Right cardiac atrium (tissue), 5 donors: ENCODE measurements around the gene LCN15. TPM values are rescaled to one million over a fixed set of nuclear protein-coding genes. Genes with fewer than 3 reads are reported as not detected.
"Not testable (repeated sequence)": the region's sequence is repeated elsewhere in the genome, so short reads cannot be mapped to it uniquely, and the experiment has no call there.

Experiments
- ATAC-seq, 2 donors: fragments of 200-7000 bp; cut with Tn5 transposase; one replicate each; pipeline versions ENCODE4 v1.8.0 to v1.9.1; 2020; ENCODE audit warnings: moderate library complexity in 2 of 2, mild to moderate bottlenecking in 1 of 2
- DNase-seq, 3 donors: peaks; one replicate each; pipeline ENCODE4 v3.0.0-alpha.2; 2020
- H3K27ac ChIP-seq: one replicate; pipeline ENCODE4 v1.5.1; 2013; ENCODE audit warnings: mild to moderate bottlenecking, low read length, control low read depth, moderate library complexity
- H3K27me3 ChIP-seq: one replicate; pipeline ENCODE4 v1.6.1; 2013; ENCODE audit not compliant: control insufficient read depth, insufficient read depth
- H3K4me1 ChIP-seq: one replicate; pipeline ENCODE4 v1.6.1; 2013; ENCODE audit warnings: low read length; ENCODE audit not compliant: control insufficient read depth, insufficient read depth
- H3K4me3 ChIP-seq: one replicate; pipeline ENCODE4 v1.5.1; 2013; ENCODE audit warnings: low read length, control low read depth
- H3K9me3 ChIP-seq: one replicate; pipeline ENCODE4 v1.6.1; 2013; ENCODE audit warnings: low read length; ENCODE audit not compliant: control insufficient read depth
- WGBS: extraction: QIAGEN DNeasy Blood & Tissue Kit; methylation state at CpG from one replicate; pipeline ENCODE4 v1.1.7; 2013; 5-methylcytosine and 5-hydroxymethylcytosine counted together
- intact Hi-C, 4 donors: fragments of 100-400 bp; cut with DNase I; formaldehyde crosslinking; loops; one replicate each; pipeline versions ENCODE4 v1.11.0 to v1.14.0; 2022 to 2023
- polyA plus RNA-seq: library from polyadenylated mRNA; stranded (reverse); fragments of 200-250 nt; gene quantifications from one replicate; pipeline ENCODE4 v1.2.3, GENCODE V29; 2013
- total RNA-seq, 4 donors: library from RNA; stranded (reverse); fragmentation: NEBNext Ultra II Directional; extraction: Animal tissue kit (Norgen Biotek cat#: 25700); gene quantifications; one replicate each; pipeline ENCODE4 v1.2.1, GENCODE V29; 2021
- donor health status: healthy with polysubstance abuse.
- donor health status: DM: no; HTN: yes; CAD: no.
- donor health status: DM: no; HTN: no; CAD: no.
- donor health status: DM: no; HTN: yes; CAD: no; lungs with severe emphysema.
- donor health status: DM: yes; HTN: yes; CAD: no.

LCN15 gene
- total and polyA plus RNA-seq, 5 donors: 0.32 to 2.1 (median 1.3) TPM

GRCh38 chr9:136786451-136786850, 22.1 kb upstream of the LCN15 start:
- intact Hi-C loops: loop anchor here (2.0 to 10.0 kb wide), 3 partner anchors 248 to 278 kb away; no protein-coding TSS in a partner anchor
- no peak overlapping the region for H3K4me3 ChIP-seq
- no peaks in the 10 kb centered on the region for H3K4me1 ChIP-seq
- H3K27me3 ChIP-seq: no peaks in the 10 kb centered on the region
- no peak overlapping the region for H3K27ac ChIP-seq
- DNase-seq (no peak), ATAC-seq (no peak)
- no peaks in the 10 kb centered on the region for H3K9me3 ChIP-seq
- 65% methylated on average over 10 of the region's 10 CpGs for WGBS

GRCh38 chr9:136785565-136786355, 21.4 kb upstream of the LCN15 start:
- H3K4me3 ChIP-seq, DNase-seq, ATAC-seq, H3K9me3 ChIP-seq, H3K4me1 ChIP-seq, H3K27me3 ChIP-seq, H3K27ac ChIP-seq: not testable (repeated sequence)
- 86% methylated on average over 23 of the region's 23 CpGs for WGBS
- intact Hi-C loops: loop anchor here (2.0 to 10.0 kb wide), 3 partner anchors 249 to 279 kb away; no protein-coding TSS in a partner anchor

GRCh38 chr9:136784997-136785361, 20.7 kb upstream of the LCN15 start:
- H3K4me3 ChIP-seq: no peak overlapping the region
- no peak for ATAC-seq
- H3K27me3 ChIP-seq: no peaks in the 10 kb centered on the region
- intact Hi-C loops: loop anchor here in 3 of 4 donors (5.0 to 10.0 kb wide), 2 partner anchors 252 to 280 kb away; no protein-coding TSS in a partner anchor
- no peak overlapping the region for H3K27ac ChIP-seq
- 83% methylated on average over 6 of the region's 6 CpGs for WGBS
- no peaks in the 10 kb centered on the region for H3K4me1 ChIP-seq
- H3K9me3 ChIP-seq: no peaks in the 10 kb centered on the region
- no peak for DNase-seq

- intact Hi-C loops: loop anchor here in 1 of 4 donors (10.0 kb wide), 1 partner anchor 280 kb away; no protein-coding TSS in a partner anchor
- no peaks in the 10 kb centered on the region for H3K9me3 ChIP-seq
- DNase-seq: no peak
- 54% methylated on average over 9 of the region's 9 CpGs for WGBS
- H3K27ac ChIP-seq: no peak overlapping the region
- ATAC-seq: no peak
- no peaks in the 10 kb centered on the region for H3K4me1 ChIP-seq
- no peaks in the 10 kb centered on the region for H3K27me3 ChIP-seq
- no peak overlapping the region for H3K4me3 ChIP-seq
Measured at GRCh38 chr9:136784249-136784996, 20.1 kb upstream of the LCN15 start.

- intact Hi-C loops: loop anchor here in 1 of 4 donors (10.0 kb wide), 1 partner anchor 282 kb away; no protein-coding TSS in a partner anchor
- 93% methylated on average over 3 of the region's 3 CpGs for WGBS
- Histone ChIP-seq H3K4me1 (no peaks in the 10 kb centered on the region), H3K9me3 (no peaks in the 10 kb centered on the region), H3K27ac (no peak overlapping the region), H3K27me3 (no peaks in the 10 kb centered on the region), H3K4me3 (no peak overlapping the region)
- DNase-seq (no peak), ATAC-seq (no peak)
Measured at GRCh38 chr9:136782452-136782851, 18.1 kb upstream of the LCN15 start.

GRCh38 chr9:136779808-136780207, 15.5 kb upstream of the LCN15 start:
- H3K4me3 ChIP-seq: no peak overlapping the region
- DNase-seq (no peak), ATAC-seq (no peak)
- H3K9me3 ChIP-seq: no peaks in the 10 kb centered on the region
- no peaks in the 10 kb centered on the region for H3K27me3 ChIP-seq
- intact Hi-C loops: loop anchor here in 1 of 4 donors (10.0 kb wide), 1 partner anchor 285 kb away; no protein-coding TSS in a partner anchor
- WGBS: 75% methylated on average over 5 of the region's 5 CpGs
- H3K4me1 ChIP-seq: no peaks in the 10 kb centered on the region
- H3K27ac ChIP-seq: no peak overlapping the region

GRCh38 chr9:136777359-136777758, 13.0 kb upstream of the LCN15 start:
- WGBS: 82% methylated on average over 14 of the region's 14 CpGs

GRCh38 chr9:136776947-136777346, 12.6 kb upstream of the LCN15 start:
- Histone ChIP-seq H3K4me1 (no peaks in the 10 kb centered on the region), H3K27me3 (no peaks in the 10 kb centered on the region), H3K27ac (no peak overlapping the region), H3K4me3 (no peak overlapping the region), H3K9me3 (no peaks in the 10 kb centered on the region)
- 48% methylated on average over 7 of the region's 7 CpGs for WGBS
- DNase-seq (no peak), ATAC-seq (no peak)
- intact Hi-C loops: no loop called here

More at GRCh38 chr9:136777359-136777758, 13.0 kb upstream of the LCN15 start:
- intact Hi-C loops: no loop called here
- no peak overlapping the region for H3K4me3 ChIP-seq
- H3K27ac ChIP-seq: no peak overlapping the region
- no peak for ATAC-seq
- H3K27me3 ChIP-seq: no peaks in the 10 kb centered on the region
- no peaks in the 10 kb centered on the region for H3K9me3 ChIP-seq
- DNase-seq: no peak
- H3K4me1 ChIP-seq: no peaks in the 10 kb centered on the region

- Histone ChIP-seq H3K9me3 (no peaks in the 10 kb centered on the region), H3K4me3 (no peak overlapping the region), H3K27me3 (no peaks in the 10 kb centered on the region), H3K4me1 (no peaks in the 10 kb centered on the region), H3K27ac (no peak overlapping the region)
- DNase-seq (no peak), ATAC-seq (peak in 1 of 2 donors; percentile 12)
- intact Hi-C loops: no loop called here
- WGBS: 77% methylated on average over 6 of the region's 6 CpGs
Measured at GRCh38 chr9:136775191-136775590, 10.9 kb upstream of the LCN15 start.

- Histone ChIP-seq H3K27ac (no peak overlapping the region), H3K4me1 (no peaks in the 10 kb centered on the region), H3K27me3 (no peaks in the 10 kb centered on the region), H3K4me3 (no peak overlapping the region), H3K9me3 (no peaks in the 10 kb centered on the region)
- intact Hi-C loops: no loop called here
- 90% methylated on average over 12 of the region's 12 CpGs for WGBS
- ATAC-seq: no peak
- no peak for DNase-seq
Measured at GRCh38 chr9:136774416-136775045, 10.2 kb upstream of the LCN15 start.
